Lung (tissue), 12 donors: ENCODE data around the gene TPRN. TPM values are rescaled to one million over a fixed set of nuclear protein-coding genes. Genes with fewer than 3 reads are reported as not detected.

Experiments
- ATAC-seq: fragments of 200-7000 bp; cut with Tn5 transposase; one replicate; pipeline ENCODE4 v1.9.1; 2020; ENCODE audit warnings: moderate number of reproducible peaks; ENCODE audit not compliant: insufficient read depth, low FRiP score
- DNase-seq, 3 donors: peaks; one replicate each; pipeline ENCODE4 v3.0.0-alpha.2; 2013 to 2017
- H3K27ac ChIP-seq, 2 donors: one replicate each; pipeline ENCODE4 v1.5.1; 2013; ENCODE audit warnings: mild to moderate bottlenecking in 2 of 2, moderate library complexity in 2 of 2, control low read depth in 1 of 2, inconsistent platforms in 1 of 2, low read depth in 1 of 2, low read length in 1 of 2
- H3K27me3 ChIP-seq, 3 donors: one replicate each; pipeline ENCODE4 v1.5.1; 2013; ENCODE audit warnings: low read length in 2 of 3; ENCODE audit not compliant: control insufficient read depth in 3 of 3, insufficient read depth in 3 of 3
- H3K36me3 ChIP-seq, 4 donors: one replicate each; pipeline ENCODE4 v1.5.1; 2013; ENCODE audit warnings: low read length in 4 of 4, mild to moderate bottlenecking in 1 of 4, moderate library complexity in 1 of 4; ENCODE audit not compliant: control insufficient read depth in 4 of 4, insufficient read depth in 4 of 4
- H3K4me1 ChIP-seq, 5 donors: one replicate each; pipeline ENCODE4 v1.5.1; 2013; ENCODE audit warnings: low read length in 5 of 5, mild to moderate bottlenecking in 2 of 5, moderate library complexity in 1 of 5; ENCODE audit not compliant: control insufficient read depth in 5 of 5, insufficient read depth in 5 of 5
- H3K4me3 ChIP-seq: one replicate; pipeline ENCODE4 v1.5.1; 2013; ENCODE audit warnings: mild to moderate bottlenecking, control low read depth, moderate library complexity
- H3K9ac ChIP-seq, 2 donors: one replicate each; pipeline ENCODE4 v1.5.1; 2013; ENCODE audit warnings: low read length in 2 of 2, control low read depth in 1 of 2; ENCODE audit not compliant: insufficient read depth in 1 of 2
- H3K9me3 ChIP-seq, 4 donors: one replicate each; pipeline ENCODE4 v1.5.1; 2013; ENCODE audit warnings: low read length in 3 of 4, mild to moderate bottlenecking in 1 of 4, moderate library complexity in 1 of 4; ENCODE audit not compliant: control insufficient read depth in 4 of 4, insufficient read depth in 3 of 4
- WGBS, 2 donors: extraction: QIAGEN DNeasy Blood & Tissue Kit; methylation state at CpG; one replicate each; pipeline ENCODE4 v1.1.7; 2013; 5-methylcytosine and 5-hydroxymethylcytosine counted together
- polyA plus RNA-seq, 2 donors: library from polyadenylated mRNA; stranded (reverse); fragments of 200-250 nt; gene quantifications; one replicate each; pipeline ENCODE4 v1.2.1, GENCODE V29; 2013
- total RNA-seq, 2 donors: library from RNA; depleted of rRNA in 1 of 2; stranded (reverse); fragments of >200 nt in 1 of 2; gene quantifications; one replicate each; pipeline ENCODE4 v1.2.1, GENCODE V29; 2014 to 2021
- TF ChIP-seq, protein P1 (sequence below): IDR thresholded peaks from 2 replicates; pipeline ENCODE4 v1.5.1; 2012; ENCODE audit warnings: mild to moderate bottlenecking; ENCODE audit errors: control extremely low read depth, extremely low read depth
- donor health status: control.
- donor health status: control.
- donor health status: Bipolar disorder and iron deficiency.
- donor health status: healthy.
- donor health status: DM: yes; HTN: yes; CAD: no.

The TPRN gene
- total and polyA plus RNA-seq, 4 donors: 8.9 to 30.6 (median 15.5) TPM

DNA sequence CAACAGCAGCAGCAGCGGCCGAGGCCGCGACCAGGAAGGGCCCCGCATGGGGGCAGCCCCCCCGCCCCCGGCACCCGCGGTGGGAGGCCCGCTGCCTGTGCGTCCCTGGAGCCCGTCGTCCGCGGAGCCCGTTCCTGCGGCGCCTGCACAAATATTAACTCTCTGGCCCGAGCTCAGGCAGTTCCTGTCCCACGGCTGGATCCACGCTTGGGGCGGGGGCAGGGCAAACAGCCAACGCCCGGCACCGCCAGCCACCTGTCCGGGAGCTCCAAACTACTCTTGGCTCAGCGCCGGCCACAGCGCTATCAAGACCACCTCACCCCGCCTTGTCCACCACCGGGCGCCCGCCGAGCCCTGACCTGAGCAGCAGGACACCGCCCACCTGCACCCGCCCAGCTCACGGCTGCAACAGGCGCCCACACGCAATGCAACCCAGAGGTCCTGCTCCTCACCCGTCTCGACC is 30.6 kb downstream of the TPRN start, which contains the start of gene LRRC26:
LRRC26 (minus strand) TSS at position 156 of the 463 bp plus-strand sequence; CDS start at position 48, 108 bp downstream.
- 11 to 23% methylated on average over 30 to 41 of the region's 41 CpGs for WGBS, 2 donors
- Histone ChIP-seq H3K36me3 (no peaks in the 10 kb centered on the region), H3K4me1 (peaks cover 0 to 17% (median 0%) of the 10 kb centered on the region in 5 donors), H3K9me3 (no peaks in the 10 kb centered on the region), H3K27me3 (peaks cover 9 to 37% (median 21%) of the 10 kb centered on the region in 3 donors), H3K9ac (no peak within 1 kb of the TSS), H3K27ac (no peak within 1 kb of the TSS), H3K4me3 (no peak within 1 kb of the TSS)
- TF ChIP-seq, protein P1, sequence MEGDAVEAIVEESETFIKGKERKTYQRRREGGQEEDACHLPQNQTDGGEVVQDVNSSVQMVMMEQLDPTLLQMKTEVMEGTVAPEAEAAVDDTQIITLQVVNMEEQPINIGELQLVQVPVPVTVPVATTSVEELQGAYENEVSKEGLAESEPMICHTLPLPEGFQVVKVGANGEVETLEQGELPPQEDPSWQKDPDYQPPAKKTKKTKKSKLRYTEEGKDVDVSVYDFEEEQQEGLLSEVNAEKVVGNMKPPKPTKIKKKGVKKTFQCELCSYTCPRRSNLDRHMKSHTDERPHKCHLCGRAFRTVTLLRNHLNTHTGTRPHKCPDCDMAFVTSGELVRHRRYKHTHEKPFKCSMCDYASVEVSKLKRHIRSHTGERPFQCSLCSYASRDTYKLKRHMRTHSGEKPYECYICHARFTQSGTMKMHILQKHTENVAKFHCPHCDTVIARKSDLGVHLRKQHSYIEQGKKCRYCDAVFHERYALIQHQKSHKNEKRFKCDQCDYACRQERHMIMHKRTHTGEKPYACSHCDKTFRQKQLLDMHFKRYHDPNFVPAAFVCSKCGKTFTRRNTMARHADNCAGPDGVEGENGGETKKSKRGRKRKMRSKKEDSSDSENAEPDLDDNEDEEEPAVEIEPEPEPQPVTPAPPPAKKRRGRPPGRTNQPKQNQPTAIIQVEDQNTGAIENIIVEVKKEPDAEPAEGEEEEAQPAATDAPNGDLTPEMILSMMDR: no peak
- no peak for DNase-seq
- no peak for ATAC-seq

DNA sequence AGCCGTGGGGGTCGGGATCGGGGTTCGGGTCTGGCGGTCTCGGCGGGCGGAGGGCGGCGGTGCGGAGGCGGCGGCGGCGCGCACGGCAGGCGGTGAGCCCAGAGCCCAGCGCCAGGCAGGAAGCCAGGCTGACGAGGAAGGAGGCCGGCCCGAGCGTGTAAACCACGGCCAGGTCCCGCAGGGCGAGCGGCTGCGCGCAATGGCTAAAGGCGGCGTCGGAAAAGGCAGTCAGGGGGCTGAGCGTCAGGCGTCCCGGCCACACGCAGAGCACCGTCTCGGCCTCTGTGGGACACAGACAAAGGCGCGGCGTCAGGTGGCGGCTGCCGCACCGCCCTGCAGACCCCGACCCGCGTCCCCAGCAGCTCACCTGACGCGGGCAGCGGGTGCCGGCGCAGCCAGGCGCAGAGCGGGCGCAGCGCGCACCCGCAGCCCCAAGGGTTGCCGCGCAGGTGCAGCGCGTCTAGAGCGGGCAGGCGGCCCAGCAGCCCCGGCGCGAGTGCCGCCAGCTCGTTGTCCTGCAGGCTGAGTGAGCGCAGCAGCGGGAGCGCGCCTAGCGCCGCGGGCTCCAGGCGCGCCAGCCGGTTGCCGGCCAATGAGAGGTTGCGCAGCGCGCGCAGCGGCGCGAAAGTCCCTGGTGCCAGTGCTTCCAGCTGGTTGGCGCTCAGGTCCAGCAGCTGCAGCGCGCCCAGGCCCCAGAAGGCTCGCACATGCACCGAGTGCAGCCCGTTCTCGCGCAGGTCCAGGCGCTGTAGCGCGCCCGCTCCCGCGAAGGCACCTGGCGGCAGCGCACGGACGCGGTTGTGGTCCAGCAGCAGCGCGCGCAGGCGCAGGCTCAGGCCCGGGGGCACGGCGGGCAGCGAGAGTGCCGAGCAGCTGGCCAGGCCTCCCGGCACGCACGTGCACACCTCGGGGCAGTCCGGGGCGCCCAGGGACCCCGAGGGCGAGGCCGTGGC is 31.4 kb downstream of the TPRN start:
- peaks cover 9 to 40% (median 23%) of the 10 kb centered on the region in 3 donors for H3K27me3 ChIP-seq
- TF ChIP-seq, protein P1: no peak
- WGBS, 2 donors: 0 to 1% methylated on average over 81 to 124 of the region's 124 CpGs
- H3K4me1 ChIP-seq: peaks cover 0 to 16% (median 0%) of the 10 kb centered on the region in 5 donors
- no peak overlapping the region for H3K27ac ChIP-seq
- H3K9me3 ChIP-seq: no peaks in the 10 kb centered on the region
- no peak overlapping the region for H3K4me3 ChIP-seq
- ATAC-seq (no peak), DNase-seq (peak; percentile 44 to 73 (median 46))
- no peaks in the 10 kb centered on the region for H3K36me3 ChIP-seq
- H3K9ac ChIP-seq: no peak overlapping the region

DNA sequence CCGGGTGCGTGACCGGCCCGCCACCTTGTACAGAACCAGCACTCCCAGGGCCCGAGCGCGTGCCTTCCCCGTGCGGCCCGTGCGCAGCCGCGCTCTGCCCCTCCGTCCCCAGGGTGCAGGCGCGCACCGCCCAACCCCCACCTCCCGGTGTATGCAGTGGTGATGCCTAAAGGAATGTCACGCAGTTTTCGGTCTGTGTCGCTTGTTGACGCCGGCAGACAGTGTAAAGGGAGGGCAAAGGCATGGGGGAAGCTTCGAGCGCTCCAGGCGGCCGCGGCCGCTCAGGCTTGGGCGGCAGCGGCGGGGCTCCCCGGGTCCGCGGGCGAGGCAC is 32.0 kb downstream of the TPRN start:
- 1% methylated on average over 26 to 36 of the region's 36 CpGs for WGBS, 2 donors
- no peak for ATAC-seq
- Histone ChIP-seq H3K4me1 (peaks cover 0 to 16% (median 0%) of the 10 kb centered on the region in 5 donors), H3K9me3 (no peaks in the 10 kb centered on the region), H3K27me3 (peaks cover 9 to 46% (median 26%) of the 10 kb centered on the region in 3 donors), H3K36me3 (no peaks in the 10 kb centered on the region), H3K9ac (no peak overlapping the region), H3K27ac (no peak overlapping the region), H3K4me3 (no peak overlapping the region)
- TF ChIP-seq, protein P1: no peak
- no peak for DNase-seq
